ENCODE results near the gene ZNF488. TPM values are rescaled to one million over a fixed set of nuclear protein-coding genes. Genes with fewer than 3 reads are reported as not detected.
A peak's percentile ranks its signal among the peaks of the same experiment; 100 is the strongest.

Gene ZNF488
- polyA plus RNA-seq, 2 of the 4 experiments (the other 2 are of a cell fraction) = 4.0 to 8.3 TPM

DNA sequence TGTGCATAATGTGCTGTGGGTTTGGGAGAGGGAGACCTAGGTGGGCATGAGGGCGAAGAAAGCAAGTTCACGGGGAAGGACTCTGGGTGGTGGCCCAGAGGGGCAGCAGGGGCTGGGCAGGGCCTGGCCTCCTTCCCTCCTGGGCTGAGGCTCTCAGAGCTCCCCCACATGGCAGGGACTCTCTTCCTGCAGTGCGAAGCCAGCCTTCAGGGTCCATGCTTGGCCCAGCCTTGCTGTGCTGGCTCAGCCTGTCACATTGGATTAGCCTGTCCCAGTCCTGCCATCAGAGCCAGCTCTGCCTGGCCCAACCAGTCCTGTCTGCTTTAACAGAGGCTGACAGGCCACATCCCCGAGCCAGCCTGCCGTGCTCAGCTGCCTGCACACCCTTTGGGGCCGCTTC lies 20.4 kb upstream of the ZNF488 start (continued):
- TF ChIP-seq HMGXB4 (CRISPR knock-in tag; IDR thresholded peaks at IDR 0.05; ENCODE audit: borderline replicate concordance) (no peak), RCOR1 (IDR thresholded peaks at IDR 0.05; ENCODE audit: low read depth, low read length) (no peak), E2F6 (IDR thresholded peaks at IDR 0.05; ENCODE audit: borderline replicate concordance, low read depth) (no peak), GATA3 (IDR thresholded peaks at IDR 0.05; ENCODE audit: borderline replicate concordance) (no peak), ZC3H11A (IDR thresholded peaks at IDR 0.05) (no peak), HDAC2 (IDR thresholded peaks at IDR 0.05) (no peak), PHF8 (IDR thresholded peaks at IDR 0.05; ENCODE audit: borderline replicate concordance, low read depth) (no peak), MAZ (IDR thresholded peaks at IDR 0.05; ENCODE audit: borderline replicate concordance, low read depth, low read length) (no peak), MYC (IDR thresholded peaks at IDR 0.05; ENCODE audit: borderline replicate concordance, low read length) (no peak)

- peaks cover 2% of the 10 kb centered on the region; the same call in 2 of the 3 replicates for H3K9me3 ChIP-seq
- no peak for FAIRE-seq
- DNase-seq (ENCODE audit: low read depth in 1 of 2, low spot score in 1 of 2) = peak in 1 of 2 experiments; percentile 43
- H3K4me3 ChIP-seq = no peak overlapping the region
- H3K4me2 ChIP-seq = peak overlapping the region; percentile 56
- peak; percentile 21 to 41; a peak in 3 of 6 replicates for ATAC-seq
- peaks cover 62% of the 10 kb centered on the region for H3K4me1 ChIP-seq
- POLR2A ChIA-PET = interaction anchor here (0.6 kb wide), 1 partner anchor 23 kb away, joined by 4 read pairs; no protein-coding TSS in a partner anchor
- TF ChIP-seq, protein P1, sequence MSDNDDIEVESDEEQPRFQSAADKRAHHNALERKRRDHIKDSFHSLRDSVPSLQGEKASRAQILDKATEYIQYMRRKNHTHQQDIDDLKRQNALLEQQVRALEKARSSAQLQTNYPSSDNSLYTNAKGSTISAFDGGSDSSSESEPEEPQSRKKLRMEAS (IDR thresholded peaks at IDR 0.05) = peak; percentile 68
- TF ChIP-seq CBX2 (IDR thresholded peaks at IDR 0.05; ENCODE audit: borderline replicate concordance, low read depth) = no peak
- TF ChIP-seq ZSCAN20 (CRISPR knock-in tag; IDR thresholded peaks at IDR 0.05) = no peak
- no peak for TF ChIP-seq JUN (IDR thresholded peaks at IDR 0.05)
- TF ChIP-seq RCOR1 (IDR thresholded peaks at IDR 0.05; ENCODE audit: low read depth, low read length) = no peak
- no peak for TF ChIP-seq GATA3 (IDR thresholded peaks at IDR 0.05; ENCODE audit: borderline replicate concordance)
- no peak for TF ChIP-seq RFX5 (IDR thresholded peaks at IDR 0.05)
- no peak for TF ChIP-seq FOXS1 (CRISPR knock-in tag; IDR thresholded peaks at IDR 0.05)
- TF ChIP-seq CEBPB (IDR thresholded peaks at IDR 0.05) = no peak
- no peak for TF ChIP-seq KDM1A (IDR thresholded peaks at IDR 0.05; ENCODE audit: low read depth)
- TF ChIP-seq POLR2A (IDR thresholded peaks at IDR 0.05; ENCODE audit: low read length) = no peak
- peak in 1 of 2 experiments; percentile 35; a peak in 2 of 5 replicates for TF ChIP-seq RAD21 (conservative IDR thresholded peaks at IDR 0.05 in 1 of 2, IDR thresholded peaks at IDR 0.05 in 1 of 2)
- CTCF ChIA-PET = interaction anchor here (0.6 to 3.4 kb wide), 3 partner anchors 11 to 107 kb away, joined by 3 to 9 read pairs (median 3); partner anchors contain the start of gene ZNF488
- peak overlapping the region; percentile 91 to 97 for H3K27ac ChIP-seq
- 93% methylated on average over 3 of the region's 6 CpGs for WGBS (ENCODE audit: missing lambda C conversion rate)
Measured at GRCh38 chr10:47403446-47404318, 19.6 kb upstream of the ZNF488 start.

DNA sequence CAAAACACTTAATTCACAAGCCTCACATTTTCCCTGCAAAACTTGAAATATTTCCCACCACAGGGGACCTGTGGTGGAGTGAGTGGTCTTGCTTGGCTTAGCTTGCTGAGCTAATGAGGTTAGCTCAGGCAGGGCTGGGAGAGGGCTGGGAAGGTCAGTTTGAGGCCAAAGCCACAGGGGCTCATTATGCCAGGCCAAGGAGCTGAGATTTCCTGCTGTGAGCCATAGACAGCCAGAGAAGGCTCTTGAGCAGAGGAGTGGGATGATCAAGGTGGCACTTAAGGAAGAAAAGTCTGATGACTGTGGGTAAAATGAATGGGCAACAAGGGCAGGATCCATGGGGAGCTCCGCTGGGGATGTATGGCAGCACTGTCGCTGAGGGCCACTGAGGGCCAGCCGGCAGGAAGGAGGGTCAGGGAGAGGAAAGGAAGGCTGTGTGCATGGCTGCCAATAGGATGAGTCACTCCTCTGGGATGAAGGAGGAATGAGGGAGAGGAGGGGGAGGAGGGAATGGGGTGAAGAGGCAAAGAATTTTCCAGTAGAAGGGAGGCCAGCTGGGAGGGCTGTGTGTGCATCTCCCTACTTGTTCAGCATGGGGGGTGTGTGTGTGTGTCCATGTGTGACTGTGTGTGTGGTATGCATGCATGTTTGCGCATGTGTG lies 18.7 kb upstream of the ZNF488 start:
- Histone ChIP-seq H3K9me3 (peaks cover 9% of the 10 kb centered on the region; the same call in 2 of the 3 replicates), H3K4me3 (no peak overlapping the region), H3K4me2 (peak overlapping the region; percentile 56), H3K27ac (peak overlapping the region; percentile 91 to 97), H3K4me1 (peaks cover 56% of the 10 kb centered on the region)
- ChIA-PET POLR2A (no interaction called here), CTCF (interaction anchor here (0.6 to 3.4 kb wide), 2 partner anchors 11 to 18 kb away, joined by 3 to 9 read pairs; partner anchors contain the start of gene ZNF488)
- 15% methylated on average over 4 of the region's 4 CpGs for WGBS (ENCODE audit: missing lambda C conversion rate)
- TF ChIP-seq, protein P1 (IDR thresholded peaks at IDR 0.05) = peak; percentile 83
- TF ChIP-seq FOSL2 (IDR thresholded peaks at IDR 0.05) (peak; percentile 56), FOSL2 (CRISPR knock-in tag; IDR thresholded peaks at IDR 0.05) (peak; percentile 87), RCOR1 (IDR thresholded peaks at IDR 0.05; ENCODE audit: low read depth, low read length) (no peak), JUN (IDR thresholded peaks at IDR 0.05) (peak in 1 of 2 experiments; percentile 50; a peak in 2 of 5 replicates)
- no peak for FAIRE-seq
- ATAC-seq = peak; percentile 59 to 75
- DNase-seq (ENCODE audit: low read depth in 1 of 2, low spot score in 1 of 2) = peak; percentile 51 to 78

All from A549 (cell line).